H9 (cell line): ENCODE results near the gene CDH13. TPM values are rescaled to one million over a fixed set of nuclear protein-coding genes. Genes with fewer than 3 reads are reported as not detected.

ENCODE experiments used
- DNase-seq: peaks from one replicate; pipeline ENCODE4 v3.0.0-alpha.2; 2017
- H2AFZ ChIP-seq: one replicate; pipeline ENCODE4 v1.6.1; 2013; ENCODE audit warnings: mild to moderate bottlenecking, low read length, control low read depth, moderate library complexity
- H2AK5ac ChIP-seq: 2 replicates; pipeline ENCODE4 v1.6.1; 2013; ENCODE audit warnings: low read length, control low read depth, mixed read lengths; ENCODE audit not compliant: insufficient read length
- H2BK120ac ChIP-seq: one replicate; pipeline ENCODE4 v1.6.1; 2013; ENCODE audit warnings: low read depth, mild to moderate bottlenecking, low read length, control low read depth, inconsistent platforms; ENCODE audit not compliant: poor library complexity, severe bottlenecking
- H2BK12ac ChIP-seq: 2 replicates; pipeline ENCODE4 v1.6.1; 2013; ENCODE audit warnings: low read length, control low read depth, mixed read lengths, low read depth; ENCODE audit not compliant: insufficient read length
- H2BK15ac ChIP-seq: 2 replicates; pipeline ENCODE4 v1.6.1; 2013; ENCODE audit warnings: low read depth, low read length, control low read depth
- H2BK20ac ChIP-seq: one replicate; pipeline ENCODE4 v1.6.1; 2013; ENCODE audit warnings: low read depth, mild to moderate bottlenecking, low read length, control low read depth, inconsistent platforms; ENCODE audit not compliant: poor library complexity, severe bottlenecking
- H2BK5ac ChIP-seq: 2 replicates; pipeline ENCODE4 v1.6.1; 2013; ENCODE audit warnings: low read length, control low read depth, mixed read lengths; ENCODE audit not compliant: insufficient read length
- H3K14ac ChIP-seq: 2 replicates; pipeline ENCODE4 v1.6.1; 2013; ENCODE audit warnings: low read length, control low read depth; ENCODE audit not compliant: insufficient read depth
- H3K18ac ChIP-seq: 2 replicates; pipeline ENCODE4 v1.6.1; 2013; ENCODE audit warnings: low read depth, mild to moderate bottlenecking, mixed read lengths, low read length, control low read depth; ENCODE audit not compliant: insufficient read length
- H3K23ac ChIP-seq: 2 replicates; pipeline ENCODE4 v1.6.1; 2013; ENCODE audit warnings: low read length, control low read depth, mixed read lengths, low read depth; ENCODE audit not compliant: insufficient read length
- H3K23me2 ChIP-seq: 2 replicates; pipeline ENCODE4 v1.6.1; 2013; ENCODE audit warnings: low read depth, mild to moderate bottlenecking, mixed read lengths, low read length, control low read depth; ENCODE audit not compliant: insufficient read length, poor library complexity, severe bottlenecking
- H3K27ac ChIP-seq: 2 replicates; pipeline ENCODE4 v1.5.1; 2013; ENCODE audit warnings: low read length, control low read depth, mixed read lengths, low read depth; ENCODE audit not compliant: insufficient read length
- H3K27me3 ChIP-seq: 2 replicates; pipeline ENCODE4 v1.6.1; 2013; ENCODE audit warnings: low read length, control low read depth, inconsistent platforms; ENCODE audit not compliant: insufficient read depth
- H3K4ac ChIP-seq: 2 replicates; pipeline ENCODE4 v1.6.1; 2013; ENCODE audit warnings: low read depth, mild to moderate bottlenecking, control low read depth, inconsistent platforms, low read length, moderate library complexity
- H3K4me1 ChIP-seq: 2 replicates; pipeline ENCODE4 v1.6.1; 2013; ENCODE audit warnings: low read length, control low read depth, inconsistent platforms; ENCODE audit not compliant: insufficient read depth
- H3K4me2 ChIP-seq: 2 replicates; pipeline ENCODE4 v1.6.1; 2013; ENCODE audit warnings: low read length, control low read depth, mixed read lengths; ENCODE audit not compliant: insufficient read length, insufficient read depth
- H3K56ac ChIP-seq: 2 replicates; pipeline ENCODE4 v1.6.1; 2013; ENCODE audit warnings: low read depth, mild to moderate bottlenecking, mixed read lengths, low read length, control low read depth; ENCODE audit not compliant: insufficient read length
- H3K79me1 ChIP-seq: 2 replicates; pipeline ENCODE4 v1.6.1; 2013; ENCODE audit warnings: low read depth, mild to moderate bottlenecking, moderate library complexity, low read length, control low read depth, inconsistent platforms; ENCODE audit not compliant: insufficient read depth, poor library complexity, severe bottlenecking
- H3K79me2 ChIP-seq: 2 replicates; pipeline ENCODE4 v1.6.1; 2013; ENCODE audit warnings: low read length, control low read depth, inconsistent platforms; ENCODE audit not compliant: insufficient read depth
- H3K9ac ChIP-seq: 2 replicates; pipeline ENCODE4 v1.6.1; 2013; ENCODE audit warnings: low read length, control low read depth, mixed read lengths; ENCODE audit not compliant: insufficient read length; ENCODE audit errors: extremely low read depth
- H3K9me3 ChIP-seq: one replicate; pipeline ENCODE4 v1.6.1; 2013; ENCODE audit warnings: low read depth, low read length, inconsistent platforms; ENCODE audit not compliant: control insufficient read depth
- H3T11ph ChIP-seq: one replicate; pipeline ENCODE4 v1.6.1; 2013; ENCODE audit warnings: mild to moderate bottlenecking, low read length, control low read depth, inconsistent platforms
- H4K20me1 ChIP-seq: one replicate; pipeline ENCODE4 v1.6.1; 2013; ENCODE audit not compliant: control insufficient read depth, insufficient read length, insufficient read depth
- H4K5ac ChIP-seq: 2 replicates; pipeline ENCODE4 v1.6.1; 2013; ENCODE audit warnings: low read depth, mild to moderate bottlenecking, mixed read lengths, low read length, control low read depth; ENCODE audit not compliant: insufficient read length
- H4K8ac ChIP-seq: replicated peaks from 2 replicates; pipeline ENCODE4 v1.6.1; 2013; ENCODE audit warnings: low read length, control low read depth, mixed read lengths, low read depth; ENCODE audit not compliant: insufficient read length
- H4K91ac ChIP-seq: 2 replicates; pipeline ENCODE4 v1.6.1; 2013; ENCODE audit warnings: low read depth, mild to moderate bottlenecking, moderate library complexity, mixed read lengths, low read length, control low read depth; ENCODE audit not compliant: insufficient read length
- H3K27ac Mint-ChIP-seq, 3 experiments: 2 replicates in 2 of 3; 3 replicates in 1 of 3; pipeline ENCODE4 v1.8.0; 2020 to 2021; ENCODE audit warnings: mixed read lengths in 3 of 3, mild to moderate bottlenecking in 1 of 3, moderate library complexity in 1 of 3
- H3K27me3 Mint-ChIP-seq: 2 replicates; pipeline ENCODE4 v1.8.0; 2021; ENCODE audit warnings: low read depth, mild to moderate bottlenecking, moderate library complexity, mixed read lengths
- H3K36me3 Mint-ChIP-seq, 3 experiments: 2 replicates in 2 of 3; 3 replicates in 1 of 3; pipeline ENCODE4 v1.8.0; 2020 to 2021; ENCODE audit warnings: low read depth in 3 of 3, mixed read lengths in 3 of 3; ENCODE audit not compliant: insufficient read depth in 1 of 3
- H3K4me1 Mint-ChIP-seq, 2 experiments: 2 replicates each; pipeline ENCODE4 v1.8.0; 2020; ENCODE audit warnings: mixed read lengths in 2 of 2
- H3K4me3 Mint-ChIP-seq, 2 experiments: 2 replicates in 1 of 2; 3 replicates in 1 of 2; pipeline ENCODE4 v1.8.0; 2020 to 2021; ENCODE audit warnings: mild to moderate bottlenecking in 2 of 2, mixed read lengths in 2 of 2, moderate library complexity in 1 of 2
- H3K9me3 Mint-ChIP-seq, 2 experiments: 2 replicates in 1 of 2; 3 replicates in 1 of 2; pipeline ENCODE4 v1.8.0; 2020; ENCODE audit warnings: mild to moderate bottlenecking in 2 of 2, mixed read lengths in 2 of 2, moderate library complexity in 1 of 2
- CTCF ChIP-seq: fragments of 200-600 bp; sonication (generic); conservative IDR thresholded peaks from 3 replicates; pipeline ENCODE4 v1.8.0; 2021; ENCODE audit warnings: antibody characterized with exemption, mild to moderate bottlenecking
- WGBS: extraction: QIAGEN DNeasy Blood & Tissue Kit; methylation state at CpG from one replicate; pipeline ENCODE4 v1.1.7; 2013; ENCODE audit warnings: missing lambda C conversion rate, low lambda C conversion rate, mixed read lengths; ENCODE audit not compliant: insufficient read length; ENCODE audit errors: extremely low coverage; 5-methylcytosine and 5-hydroxymethylcytosine counted together
- total RNA-seq: library from RNA; stranded (reverse); gene quantifications from 2 replicates; pipeline ENCODE4 v1.2.1, GENCODE V29; 2021

The CDH13 gene
- total RNA-seq, 1 experiment from 2014 or later, result 1.5 TPM

GRCh38 chr16:82667437-82667836 is 40.7 kb downstream of the CDH13 start:
- Mint-ChIP-seq H3K4me1 (peaks cover 4 to 8% of the 10 kb centered on the region in 2 experiments; a peak in 2 of 4 replicates), H3K4me3 (no peak overlapping the region), H3K27me3 (no peaks in the 10 kb centered on the region; the same call in none of the 2 replicates), H3K36me3 (no peaks in the 10 kb centered on the region), H3K9me3 (no peaks in the 10 kb centered on the region), H3K27ac (no peak overlapping the region)
- H4K91ac ChIP-seq, result no peak overlapping the region
- no peak overlapping the region for H3K27ac ChIP-seq
- no peak overlapping the region for H3K4me2 ChIP-seq
- WGBS, result no CpG with 5 or more reads among the region's 12 CpGs
- no peaks in the 10 kb centered on the region for H3K79me2 ChIP-seq
- no peak overlapping the region for H4K8ac ChIP-seq
- H3K14ac ChIP-seq, result no peak overlapping the region
- no peak overlapping the region for H2BK15ac ChIP-seq
- TF ChIP-seq CTCF, result no peak
- H3K9ac ChIP-seq, result no peak overlapping the region
- H2AK5ac ChIP-seq, result no peak overlapping the region
- no peaks in the 10 kb centered on the region for H3K27me3 ChIP-seq
- no peaks in the 10 kb centered on the region for H3K79me1 ChIP-seq
- no peak overlapping the region for H3K18ac ChIP-seq
- no peak overlapping the region for H3K56ac ChIP-seq
- no peaks in the 10 kb centered on the region for H3K23me2 ChIP-seq
- H3K4ac ChIP-seq, result no peak overlapping the region
- H2BK12ac ChIP-seq, result no peak overlapping the region
- no peak overlapping the region for H2BK120ac ChIP-seq
- no peak overlapping the region for H2BK20ac ChIP-seq
- no peaks in the 10 kb centered on the region for H3K4me1 ChIP-seq
- no peak overlapping the region for H3T11ph ChIP-seq
- no peaks in the 10 kb centered on the region for H4K20me1 ChIP-seq
- no peak for DNase-seq
- H2AFZ ChIP-seq, result no peak overlapping the region
- no peak overlapping the region for H4K5ac ChIP-seq
- H3K9me3 ChIP-seq, result no peaks in the 10 kb centered on the region
- H2BK5ac ChIP-seq, result no peak overlapping the region
- no peak overlapping the region for H3K23ac ChIP-seq
